ENCODE data around the gene THTPA. TPM values are rescaled to one million over a fixed set of nuclear protein-coding genes. Genes with fewer than 3 reads are reported as not detected.
"Not testable (repeated sequence)": the region's sequence is repeated elsewhere in the genome, so short reads cannot be mapped to it uniquely, and the experiment has no call there.

THTPA gene
- total and polyA plus RNA-seq, 2 of the 13 experiments (the other 11 are each of a cell fraction or from before 2014, with no cell fraction given), result 7.4 to 8.7 TPM

- TF ChIP-seq ZNF781 (CRISPR knock-in tag; IDR thresholded peaks at IDR 0.05; ENCODE audit: borderline replicate concordance, not compliant biosample characterization) (peak; percentile 79), AFF4 (CRISPR knock-in tag; IDR thresholded peaks at IDR 0.05) (peak; percentile 99), SP5 (CRISPR knock-in tag; IDR thresholded peaks at IDR 0.05; ENCODE audit: borderline replicate concordance, low read depth) (0 out of 2 replicates have a peak, but pooled peaks have one; percentile 34), HDAC1 (CRISPR knock-in tag; IDR thresholded peaks at IDR 0.05) (peak; percentile 98), RFX5 (IDR thresholded peaks at IDR 0.05; ENCODE audit: low read depth, low read length) (peak; percentile 30; the same call in 1 of the 2 replicates), ZNF367 (CRISPR knock-in tag; IDR thresholded peaks at IDR 0.05; ENCODE audit: borderline replicate concordance) (peak; percentile 71; the same call in 1 of the 2 replicates), RBM22 (optimal IDR thresholded peaks at IDR 0.05; ENCODE audit: low read length) (peak; percentile 74), GABPB1 (CRISPR knock-in tag; IDR thresholded peaks at IDR 0.05) (peak; percentile 49; the same call in 1 of the 2 replicates), ZNF124 (CRISPR knock-in tag; IDR thresholded peaks at IDR 0.05) (peak; percentile 89; the same call in 1 of the 2 replicates), TGIF2 (CRISPR knock-in tag; IDR thresholded peaks at IDR 0.05) (peak; percentile 85), ZNF616 (CRISPR knock-in tag; IDR thresholded peaks at IDR 0.05; ENCODE audit: low read depth) (peak; percentile 79), NR3C1 (CRISPR knock-in tag; IDR thresholded peaks at IDR 0.05) (0 out of 2 replicates have a peak, but pooled peaks have one; percentile 88), SETDB1 (CRISPR knock-in tag; IDR thresholded peaks at IDR 0.05; ENCODE audit: borderline replicate concordance) (peak; percentile 56; the same call in 1 of the 2 replicates), ZEB1 (IDR thresholded peaks at IDR 0.05; ENCODE audit: insufficient replicate concordance, low read depth) (peak; percentile 96), CC2D1A (CRISPR knock-in tag; IDR thresholded peaks at IDR 0.05) (peak; percentile 93), USF2 (IDR thresholded peaks at IDR 0.05; ENCODE audit: low read depth, low read length) (0 out of 2 replicates have a peak, but pooled peaks have one; percentile 6), KLF13 (CRISPR knock-in tag; IDR thresholded peaks at IDR 0.05) (peak; percentile 98; the same call in 1 of the 2 replicates), ZNF800 (CRISPR knock-in tag; IDR thresholded peaks at IDR 0.05) (peak; percentile 89), FIP1L1 (IDR thresholded peaks at IDR 0.05; ENCODE audit: borderline replicate concordance, insufficient read depth, low read depth, low read length) (peak; percentile 100), SRY (CRISPR knock-in tag; IDR thresholded peaks at IDR 0.05) (peak; percentile 98; the same call in 1 of the 2 replicates), SALL2 (CRISPR knock-in tag; IDR thresholded peaks at IDR 0.05) (peak; percentile 87)
- TF ChIP-seq USF2 (CRISPR knock-in tag; IDR thresholded peaks at IDR 0.05; ENCODE audit: borderline replicate concordance), result not testable (repeated sequence)
Measured at GRCh38 chr14:23583761-23584526, 27.9 kb downstream of the THTPA start (continued).

Data from HepG2 (cell line).